ENCODE data around the gene CLSTN3. TPM values are rescaled to one million over a fixed set of nuclear protein-coding genes. Genes with fewer than 3 reads are reported as not detected.

CLSTN3 gene
- total and polyA plus RNA-seq, 3 donors from 2014 or later: 18.8 to 22.7 (median 19.9) TPM

GRCh38 chr12:7092986-7093460 lies 37.1 kb upstream of the CLSTN3 start:
- intact Hi-C loops (cut with DNase I; ENCODE audit: low total_unique reads): loop anchor here (10.0 kb wide), 1 partner anchor 148 kb away; the partner anchor contains the start of genes C12orf57 and RNU7-1
- DNase-seq: peak; percentile 13
- H3K4me3 ChIP-seq: no peak overlapping the region

GRCh38 chr12:7093486-7093885 lies 36.7 kb upstream of the CLSTN3 start:
- DNase-seq: no peak
- no peak overlapping the region for H3K4me3 ChIP-seq
- intact Hi-C loops (cut with DNase I; ENCODE audit: low total_unique reads): loop anchor here (10.0 kb wide), 1 partner anchor 149 kb away; the partner anchor contains the start of genes C12orf57 and RNU7-1

More at GRCh38 chr12:7092986-7093460, 37.1 kb upstream of the CLSTN3 start:
- 74 to 75% methylated on average over 4 to 8 of the region's 8 CpGs for WGBS, 2 donors
- Histone ChIP-seq H3K27me3 (no peaks in the 10 kb centered on the region), H3K4me1 (peaks cover 15% of the 10 kb centered on the region), H3K27ac (peak overlapping the region; percentile 61 to 79), H3K9me3 (no peaks in the 10 kb centered on the region), H3K36me3 (ENCODE audit: low read depth, missing control alignments) (no peaks in the 10 kb centered on the region)
- TF ChIP-seq POLR2A (IDR thresholded peaks at IDR 0.05) (no peak), CTCF (IDR thresholded peaks at IDR 0.05) (no peak)

GRCh38 chr12:7093892-7094291 lies 36.3 kb upstream of the CLSTN3 start:
- WGBS, 2 donors: 50 to 65% methylated on average over 10 of the region's 10 CpGs
- H3K4me1 ChIP-seq: peaks cover 15% of the 10 kb centered on the region
- H3K27me3 ChIP-seq: no peaks in the 10 kb centered on the region
- intact Hi-C loops (cut with DNase I; ENCODE audit: low total_unique reads): loop anchor here (10.0 kb wide), 1 partner anchor 149 kb away; the partner anchor contains the start of genes C12orf57 and RNU7-1
- H3K36me3 ChIP-seq (ENCODE audit: low read depth, missing control alignments): no peaks in the 10 kb centered on the region
- no peak overlapping the region for H3K4me3 ChIP-seq
- H3K27ac ChIP-seq: peak overlapping the region; percentile 7 to 44
- DNase-seq: peak; percentile 30
- no peaks in the 10 kb centered on the region for H3K9me3 ChIP-seq
- TF ChIP-seq CTCF (IDR thresholded peaks at IDR 0.05) (no peak), POLR2A (IDR thresholded peaks at IDR 0.05) (no peak)

More at GRCh38 chr12:7093486-7093885, 36.7 kb upstream of the CLSTN3 start:
- H3K27me3 ChIP-seq: no peaks in the 10 kb centered on the region
- no peaks in the 10 kb centered on the region for H3K9me3 ChIP-seq
- H3K4me1 ChIP-seq: peaks cover 15% of the 10 kb centered on the region
- peak overlapping the region in 1 of 2 donors; percentile 79 for H3K27ac ChIP-seq
- 57 to 59% methylated on average over 5 of the region's 5 CpGs for WGBS, 2 donors
- no peaks in the 10 kb centered on the region for H3K36me3 ChIP-seq (ENCODE audit: low read depth, missing control alignments)
- TF ChIP-seq CTCF (IDR thresholded peaks at IDR 0.05): no peak
- TF ChIP-seq POLR2A (IDR thresholded peaks at IDR 0.05): no peak

- WGBS, 2 donors: 76 to 82% methylated on average over 23 to 26 of the region's 26 CpGs
- Histone ChIP-seq H3K4me1 (peaks cover 5% of the 10 kb centered on the region), H3K4me3 (no peak overlapping the region), H3K27me3 (no peaks in the 10 kb centered on the region), H3K27ac (no peak overlapping the region), H3K36me3 (ENCODE audit: low read depth, missing control alignments) (no peaks in the 10 kb centered on the region), H3K9me3 (no peaks in the 10 kb centered on the region)
- TF ChIP-seq POLR2A (IDR thresholded peaks at IDR 0.05) (no peak), CTCF (IDR thresholded peaks at IDR 0.05) (no peak)
- no peak for DNase-seq
- intact Hi-C loops (cut with DNase I; ENCODE audit: low total_unique reads): loop anchor here (10.0 kb wide), 1 partner anchor 151 kb away; the partner anchor contains the start of genes C12orf57 and RNU7-1
Observed at GRCh38 chr12:7096006-7096932, 33.9 kb upstream of the CLSTN3 start.

Data from testis (tissue), 3 donors.